DMS79 treated with DMSO at 0.1 percent for 48 hours (cell line): ENCODE results near the gene TSHZ3.

ENCODE experiments used
- DNase-seq: peaks from one replicate; lab custom pipeline; 2025; lab: John Stamatoyannopoulos, UW

TSHZ3 gene

GRCh38 chr19:31226151-31226935 lies 122.9 kb downstream of the TSHZ3 start:
- DNase-seq, result no peak
